ENCODE results near the gene ANKRD40. TPM values are rescaled to one million over a fixed set of nuclear protein-coding genes. Genes with fewer than 3 reads are reported as not detected.

The ANKRD40 gene
- total and polyA plus RNA-seq, 2 donors (not counting 1 experiment from before 2014, with no cell fraction given) = 13.7 to 35.3 TPM

- no peak for TF ChIP-seq EZH2 (IDR thresholded peaks at IDR 0.05; ENCODE audit: borderline replicate concordance, insufficient read depth, low read depth, low read length, poor library complexity, severe bottlenecking)
- TF ChIP-seq CTCF (IDR thresholded peaks at IDR 0.05) = no peak
- CTCF ChIA-PET = no interaction called here
- peaks cover 0 to 27% of the 10 kb centered on the region in 2 experiments for H3K36me3 ChIP-seq (replicated peaks in 1 of 2; ENCODE audit: control extremely low read depth in 1 of 2, control insufficient read depth in 1 of 2, extremely low read depth in 1 of 2, insufficient read depth in 2 of 2, low read length in 1 of 2)
- ATAC-seq (ENCODE audit: low read depth) (no peak), DNase-seq (no peak)
- POLR2A ChIA-PET = no interaction called here
- peaks cover 93% of the 10 kb centered on the region for H3K79me2 ChIP-seq (ENCODE audit: control insufficient read depth, insufficient read depth, low read length)
- H3K4me2 ChIP-seq (replicated peaks; ENCODE audit: low read depth, low read length, poor library complexity, severe bottlenecking) = no peak overlapping the region
- no peak overlapping the region for H3K27ac ChIP-seq (ENCODE audit: low read length in 2 of 2)
- H3K9ac ChIP-seq (ENCODE audit: low read length) = no peak overlapping the region
- intact Hi-C loops (cut with micrococcal nuclease) = no loop called here
- H3K27me3 ChIP-seq (replicated peaks in 1 of 4; ENCODE audit: control extremely low read depth in 1 of 4, control insufficient read depth in 3 of 4, insufficient read depth in 4 of 4, low read length in 3 of 4) = no peaks in the 10 kb centered on the region
- Mint-ChIP-seq H3K27me3 (no peaks in the 10 kb centered on the region), H3K27ac (no peak overlapping the region), H3K9me3 (ENCODE audit: insufficient read depth) (no peaks in the 10 kb centered on the region), H3K4me1 (peaks cover 31% of the 10 kb centered on the region), H3K4me3 (no peak overlapping the region)
- no peak overlapping the region for H3K4me3 ChIP-seq (ENCODE audit: control extremely low read depth in 1 of 5, extremely low read depth in 1 of 5, insufficient read depth in 1 of 5, low read depth in 2 of 5, low read length in 4 of 5)
- no CpG with 5 or more reads among the region's 3 CpGs for WGBS (ENCODE audit: insufficient coverage)
- H3K9me3 ChIP-seq (ENCODE audit: control extremely low read depth in 1 of 3, control insufficient read depth in 2 of 3, insufficient read depth in 1 of 3, low read length in 2 of 3) = no peaks in the 10 kb centered on the region
- peaks cover 89% of the 10 kb centered on the region for H4K20me1 ChIP-seq (ENCODE audit: control insufficient read depth, insufficient read depth, low read length, poor library complexity, severe bottlenecking)
- H3K4me1 ChIP-seq (ENCODE audit: control insufficient read depth in 2 of 2, insufficient read depth in 2 of 2, low read length in 2 of 2) = peaks cover 3 to 4% of the 10 kb centered on the region in 2 donors
- H2AFZ ChIP-seq (ENCODE audit: insufficient read depth, low read depth, low read length, poor library complexity, severe bottlenecking) = no peak overlapping the region
Observed at GRCh38 chr17:50735287-50735686, 27.6 kb upstream of the ANKRD40 start.

- Mint-ChIP-seq H3K27ac (no peak overlapping the region), H3K9me3 (ENCODE audit: insufficient read depth) (no peaks in the 10 kb centered on the region), H3K4me1 (peaks cover 51% of the 10 kb centered on the region), H3K27me3 (no peaks in the 10 kb centered on the region), H3K4me3 (no peak overlapping the region)
- ATAC-seq (ENCODE audit: low read depth) (no peak), DNase-seq (no peak)
- CTCF ChIA-PET = no interaction called here
- TF ChIP-seq CTCF (IDR thresholded peaks at IDR 0.05) (no peak), EZH2 (IDR thresholded peaks at IDR 0.05; ENCODE audit: borderline replicate concordance, insufficient read depth, low read depth, low read length, poor library complexity, severe bottlenecking) (no peak)
- H3K9me3 ChIP-seq (ENCODE audit: control extremely low read depth in 1 of 3, control insufficient read depth in 2 of 3, insufficient read depth in 1 of 3, low read length in 2 of 3) = no peaks in the 10 kb centered on the region
- WGBS (ENCODE audit: insufficient coverage) = 73% methylated on average over 4 of the region's 7 CpGs
- peaks cover 89% of the 10 kb centered on the region for H4K20me1 ChIP-seq (ENCODE audit: control insufficient read depth, insufficient read depth, low read length, poor library complexity, severe bottlenecking)
- H3K4me3 ChIP-seq (ENCODE audit: control extremely low read depth in 1 of 5, extremely low read depth in 1 of 5, insufficient read depth in 1 of 5, low read depth in 2 of 5, low read length in 4 of 5) = no peak overlapping the region
- intact Hi-C loops (cut with micrococcal nuclease) = no loop called here
- no peak overlapping the region for H2AFZ ChIP-seq (ENCODE audit: insufficient read depth, low read depth, low read length, poor library complexity, severe bottlenecking)
- H3K4me2 ChIP-seq (replicated peaks; ENCODE audit: low read depth, low read length, poor library complexity, severe bottlenecking) = no peak overlapping the region
- POLR2A ChIA-PET = no interaction called here
- H3K4me1 ChIP-seq (ENCODE audit: control insufficient read depth in 2 of 2, insufficient read depth in 2 of 2, low read length in 2 of 2) = peaks cover 10 to 14% of the 10 kb centered on the region in 2 donors
- H3K9ac ChIP-seq (ENCODE audit: low read length) = no peak overlapping the region
- peaks cover 0 to 4% of the 10 kb centered on the region in 2 experiments for H3K36me3 ChIP-seq (replicated peaks in 1 of 2; ENCODE audit: control extremely low read depth in 1 of 2, control insufficient read depth in 1 of 2, extremely low read depth in 1 of 2, insufficient read depth in 2 of 2, low read length in 1 of 2)
- H3K27ac ChIP-seq (ENCODE audit: low read length in 2 of 2) = peak overlapping the region in 1 of 2 donors; percentile 3
- peaks cover 99% of the 10 kb centered on the region for H3K79me2 ChIP-seq (ENCODE audit: control insufficient read depth, insufficient read depth, low read length)
- H3K27me3 ChIP-seq (replicated peaks in 1 of 4; ENCODE audit: control extremely low read depth in 1 of 4, control insufficient read depth in 3 of 4, insufficient read depth in 4 of 4, low read length in 3 of 4) = no peaks in the 10 kb centered on the region
Observed at GRCh38 chr17:50731575-50732460, 24.1 kb upstream of the ANKRD40 start.

All from B cell (primary cell).